ENCODE results near the gene HMCES.

DNA sequence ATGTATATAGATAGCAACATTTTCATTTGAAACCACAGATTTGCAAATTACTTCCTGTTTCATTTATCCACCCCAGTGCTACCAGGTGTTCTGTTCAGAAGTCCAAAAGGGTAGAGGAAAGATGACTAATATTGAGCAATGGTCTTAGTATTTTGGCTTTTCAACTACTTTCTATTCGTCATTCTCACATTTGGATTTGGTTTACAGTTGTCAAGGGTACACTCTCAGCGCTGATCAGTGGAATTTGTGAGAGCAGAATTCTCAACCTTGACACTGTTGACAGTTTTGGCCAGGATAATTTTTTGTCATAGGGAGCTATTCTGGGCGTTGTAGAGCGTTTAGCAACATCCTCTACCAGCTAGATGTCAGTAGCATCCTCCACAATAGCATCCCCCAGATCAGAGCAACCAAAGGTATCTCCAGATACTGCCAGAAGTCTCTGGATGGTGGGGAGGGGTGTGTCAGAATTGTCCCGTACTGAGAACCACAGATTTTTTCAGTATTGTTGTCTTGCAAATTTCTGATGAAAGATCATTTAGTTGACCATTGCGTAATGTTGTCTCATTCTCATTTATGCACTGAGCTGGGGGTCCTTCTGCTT, 4.2 kb downstream of the HMCES start:
- TF ChIP-seq YY1 (IDR thresholded peaks at IDR 0.05; ENCODE audit: insufficient read depth, insufficient replicate concordance, low read depth, low read length) (no peak), ZNF17 (CRISPR knock-in tag; IDR thresholded peaks at IDR 0.05) (no peak), KDM1A (CRISPR knock-in tag; IDR thresholded peaks at IDR 0.05) (no peak), RFX1 (IDR thresholded peaks at IDR 0.05) (no peak), HNRNPLL (IDR thresholded peaks at IDR 0.05; ENCODE audit: low read depth, low read length, poor library complexity, severe bottlenecking) (no peak), CREM (IDR thresholded peaks at IDR 0.05) (no peak), CREM (CRISPR knock-in tag; IDR thresholded peaks at IDR 0.05) (no peak), CEBPG (CRISPR knock-in tag; IDR thresholded peaks at IDR 0.05) (peak; percentile 60; the same call in 1 of the 2 replicates), NKX3-1 (CRISPR knock-in tag; IDR thresholded peaks at IDR 0.05) (no peak), ZNF773 (CRISPR knock-in tag; IDR thresholded peaks at IDR 0.05; ENCODE audit: borderline replicate concordance) (no peak), ZBTB25 (CRISPR knock-in tag; IDR thresholded peaks at IDR 0.05) (no peak)
